Esophagus squamous epithelium (tissue), 5 donors: ENCODE measurements around the gene VEGFC. TPM values are rescaled to one million over a fixed set of nuclear protein-coding genes. Genes with fewer than 3 reads are reported as not detected.

Experiments
- DNase-seq: peaks from one replicate; lab custom pipeline; 2025; lab: John Stamatoyannopoulos, UW
- H3K27ac ChIP-seq, 4 donors: fragments of 200-600 bp; sonication (generic); one replicate each; pipeline ENCODE4 v1.5.1; 2016 to 2019; ENCODE audit warnings: mild to moderate bottlenecking in 1 of 4
- H3K27me3 ChIP-seq, 4 donors: fragments of 200-600 bp; sonication (generic); 1 replicate in 3 of 4; 2 replicates in 1 of 4; pipeline versions ENCODE4 v1.5.1 to v1.6.0; 2017 to 2021; ENCODE audit warnings: antibody characterized with exemption in 1 of 4
- H3K36me3 ChIP-seq, 3 donors: fragments of 200-600 bp; sonication (generic); one replicate each; pipeline ENCODE4 v1.5.1; 2016 to 2019
- H3K4me1 ChIP-seq, 3 donors: fragments of 200-600 bp; sonication (generic); one replicate each; pipeline ENCODE4 v1.5.1; 2017 to 2019
- H3K4me3 ChIP-seq, 4 donors: fragments of 200-600 bp; sonication (generic); 1 replicate in 3 of 4; 2 replicates in 1 of 4; pipeline ENCODE4 v1.5.1; 2016 to 2019; ENCODE audit warnings: mild to moderate bottlenecking in 2 of 4, moderate library complexity in 1 of 4
- H3K9me3 ChIP-seq, 3 donors: fragments of 200-600 bp; sonication (generic); one replicate each; pipeline ENCODE4 v1.5.1; 2016 to 2019
- CTCF ChIP-seq, 6 experiments: fragments of 450-650 bp in 4 of 6; fragments of 200-600 bp in 2 of 6; sonication (generic) in 2 of 6; IDR thresholded peaks; one replicate each; pipeline ENCODE4 v1.5.1; 2016 to 2019; ENCODE audit warnings: antibody characterized with exemption in 6 of 6, mild to moderate bottlenecking in 4 of 6, moderate library complexity in 4 of 6
- POLR2A ChIP-seq, 4 donors: fragments of 450-650 bp; IDR thresholded peaks; one replicate each; pipeline ENCODE4 v1.6.1; 2017; ENCODE audit warnings: antibody characterized with exemption in 4 of 4, mild to moderate bottlenecking in 4 of 4, moderate library complexity in 3 of 4
- WGBS, 2 donors: methylation state at CpG; one replicate each; pipeline ENCODE4 v1.1.5; 2018; 5-methylcytosine and 5-hydroxymethylcytosine counted together
- intact Hi-C: fragments of 100-400 bp; cut with DNase I; formaldehyde crosslinking; loops from one replicate; pipeline ENCODE4 v1.15.0; 2022
- total RNA-seq, 4 donors: library from RNA; depleted of rRNA; stranded (reverse); fragments of >200 nt; gene quantifications; one replicate each; pipeline ENCODE4 v1.1.0, GENCODE V29; 2016
- donor health status: DM: yes; HTN: yes; CAD: no.

VEGFC gene
- total RNA-seq, 4 donors from 2014 or later = 0.50 to 3.8 (median 1.7) TPM

GRCh38 chr4:176654565-176655216 lies 138.0 kb downstream of the VEGFC start:
- WGBS, 2 donors = 66 to 74% methylated on average over 7 of the region's 7 CpGs
- DNase-seq = no peak
- H3K27me3 ChIP-seq = no peaks in the 10 kb centered on the region
- intact Hi-C loops = no loop called here
- no peak overlapping the region for H3K4me3 ChIP-seq
- no peak overlapping the region for H3K27ac ChIP-seq
- H3K9me3 ChIP-seq = no peaks in the 10 kb centered on the region
- H3K36me3 ChIP-seq = no peaks in the 10 kb centered on the region
- TF ChIP-seq CTCF (IDR thresholded peaks at IDR 0.05) (no peak), POLR2A (IDR thresholded peaks at IDR 0.05) (no peak)
- H3K4me1 ChIP-seq = no peaks in the 10 kb centered on the region

GRCh38 chr4:176653401-176654220 lies 139.1 kb downstream of the VEGFC start:
- TF ChIP-seq POLR2A (IDR thresholded peaks at IDR 0.05) = no peak
- no peak for TF ChIP-seq CTCF (IDR thresholded peaks at IDR 0.05)
- no peak overlapping the region for H3K27ac ChIP-seq
- no peak for DNase-seq
- no peaks in the 10 kb centered on the region for H3K9me3 ChIP-seq
- no peaks in the 10 kb centered on the region for H3K4me1 ChIP-seq
- no peaks in the 10 kb centered on the region for H3K36me3 ChIP-seq
- H3K27me3 ChIP-seq = no peaks in the 10 kb centered on the region
- WGBS, 2 donors = 50 to 60% methylated on average over 1 of the region's 1 CpG
- intact Hi-C loops = no loop called here
- H3K4me3 ChIP-seq = no peak overlapping the region

GRCh38 chr4:176646311-176646710 lies 146.4 kb downstream of the VEGFC start:
- H3K9me3 ChIP-seq = no peaks in the 10 kb centered on the region
- H3K27ac ChIP-seq = no peak overlapping the region
- 79 to 83% methylated on average over 1 of the region's 1 CpG for WGBS, 2 donors
- DNase-seq = no peak
- no peaks in the 10 kb centered on the region for H3K4me1 ChIP-seq
- no peak overlapping the region for H3K4me3 ChIP-seq
- no peaks in the 10 kb centered on the region for H3K36me3 ChIP-seq
- H3K27me3 ChIP-seq = no peaks in the 10 kb centered on the region
- TF ChIP-seq POLR2A (IDR thresholded peaks at IDR 0.05) (no peak), CTCF (IDR thresholded peaks at IDR 0.05) (no peak)
- intact Hi-C loops = no loop called here

- no peak for TF ChIP-seq CTCF (IDR thresholded peaks at IDR 0.05)
- no peak for TF ChIP-seq POLR2A (IDR thresholded peaks at IDR 0.05)
- H3K27ac ChIP-seq = no peak overlapping the region
- no peak for DNase-seq
- 48 to 59% methylated on average over 8 of the region's 8 CpGs for WGBS, 2 donors
- no peaks in the 10 kb centered on the region for H3K36me3 ChIP-seq
- no peak overlapping the region for H3K4me3 ChIP-seq
- H3K4me1 ChIP-seq = no peaks in the 10 kb centered on the region
- H3K9me3 ChIP-seq = no peaks in the 10 kb centered on the region
- H3K27me3 ChIP-seq = no peaks in the 10 kb centered on the region
- intact Hi-C loops = no loop called here
These were observed 147.3 kb downstream of the VEGFC start for GRCh38 chr4:176645246-176645960.

GRCh38 chr4:176642472-176642871 lies 150.2 kb downstream of the VEGFC start:
- Histone ChIP-seq H3K36me3 (no peaks in the 10 kb centered on the region), H3K4me3 (no peak overlapping the region), H3K27me3 (no peaks in the 10 kb centered on the region), H3K9me3 (no peaks in the 10 kb centered on the region), H3K4me1 (no peaks in the 10 kb centered on the region), H3K27ac (no peak overlapping the region)
- WGBS, 2 donors = 43 to 57% methylated on average over 1 to 2 of the region's 2 CpGs
- intact Hi-C loops = no loop called here
- no peak for TF ChIP-seq POLR2A (IDR thresholded peaks at IDR 0.05)
- TF ChIP-seq CTCF (IDR thresholded peaks at IDR 0.05) = no peak
- DNase-seq = no peak
